ENCODE data around the gene ARID1B.

Gene ARID1B

GRCh38 chr6:156774863-156775405 is 2.2 kb upstream of the ARID1B start:
- ATAC-seq, result no peak

GRCh38 chr6:156775717-156776116 is 1.5 kb upstream of the ARID1B start:
- no peak for ATAC-seq

GRCh38 chr6:156776470-156776839 is 723 bp upstream of the ARID1B start:
- ATAC-seq, result no peak

GRCh38 chr6:156777577-156778453 is 637 bp downstream of the ARID1B start:
- peak; percentile 45 to 47 for ATAC-seq

GRCh38 chr6:156778454-156779205 is 1.5 kb downstream of the ARID1B start:
- peak in 1 of 2 donors; percentile 1 for ATAC-seq

GRCh38 chr6:156779206-156780094 is 2.3 kb downstream of the ARID1B start:
- ATAC-seq, result peak; percentile 3 to 15

- ATAC-seq, result peak; percentile 60 to 65
Measured at GRCh38 chr6:156780102-156780641, 3.0 kb downstream of the ARID1B start.

GRCh38 chr6:156780962-156781853 is 4.0 kb downstream of the ARID1B start:
- no peak for ATAC-seq

- ATAC-seq, result no peak
Measured at GRCh38 chr6:156781861-156782631, 4.9 kb downstream of the ARID1B start.

- no peak for ATAC-seq
Measured at GRCh38 chr6:156782691-156783320, 5.6 kb downstream of the ARID1B start.

GRCh38 chr6:156783958-156784357 is 6.8 kb downstream of the ARID1B start:
- ATAC-seq, result no peak

- no peak for ATAC-seq
Measured at GRCh38 chr6:156786652-156787051, 9.5 kb downstream of the ARID1B start.

GRCh38 chr6:156787569-156788492 is 10.7 kb downstream of the ARID1B start:
- ATAC-seq, result no peak

GRCh38 chr6:156789081-156789943 is 12.1 kb downstream of the ARID1B start:
- ATAC-seq, result no peak

- ATAC-seq, result no peak
Measured at GRCh38 chr6:156790711-156791319, 13.6 kb downstream of the ARID1B start.

- ATAC-seq, result peak; percentile 65 to 75
Measured at GRCh38 chr6:156791320-156791850, 14.2 kb downstream of the ARID1B start.

- no peak for ATAC-seq
Measured at GRCh38 chr6:156793200-156793599, 16.0 kb downstream of the ARID1B start.

Data from activated CD4-positive, CD25-positive, alpha-beta regulatory T cell treated with anti-CD3 and anti-CD28 coated beads, Interleukin-2, amount 50 U/mL, for 24 hours (primary cell).